Ectodermal cell (in vitro differentiated cells): Measurements from ENCODE around the gene KDM1B.
"Not testable (repeated sequence)": the region's sequence is repeated elsewhere in the genome, so short reads cannot be mapped to it uniquely, and the experiment has no call there.

Experiments
- H3K27ac ChIP-seq: 2 replicates; pipeline ENCODE4 v1.7.0; 2013; ENCODE audit warnings: mild to moderate bottlenecking, low read depth, low read length; ENCODE audit not compliant: insufficient read depth, poor library complexity, severe bottlenecking
- H3K27me3 ChIP-seq: 2 replicates; pipeline ENCODE4 v1.7.0; 2013; ENCODE audit warnings: mild to moderate bottlenecking, low read length; ENCODE audit not compliant: insufficient read depth, control insufficient read depth, poor library complexity, severe bottlenecking
- H3K36me3 ChIP-seq: one replicate; pipeline ENCODE4 v1.7.0; 2013; ENCODE audit warnings: low read length; ENCODE audit not compliant: control insufficient read depth, insufficient read depth
- H3K4me1 ChIP-seq: one replicate; pipeline ENCODE4 v1.7.0; 2013; ENCODE audit warnings: low read length; ENCODE audit not compliant: control insufficient read depth, insufficient read depth
- H3K4me3 ChIP-seq: 2 replicates; pipeline ENCODE4 v1.7.0; 2013; ENCODE audit warnings: low read depth, low read length, control low read depth; ENCODE audit not compliant: insufficient read depth
- H3K9me3 ChIP-seq: 2 replicates; pipeline ENCODE4 v1.7.0; 2013; ENCODE audit warnings: mild to moderate bottlenecking, low read length, moderate library complexity; ENCODE audit not compliant: control insufficient read depth
- WGBS, 2 experiments: methylation state at CpG; one replicate each; pipeline ENCODE4 v1.1.7; 2013; ENCODE audit warnings: missing lambda C conversion rate in 2 of 2; 5-methylcytosine and 5-hydroxymethylcytosine counted together

Gene KDM1B

DNA sequence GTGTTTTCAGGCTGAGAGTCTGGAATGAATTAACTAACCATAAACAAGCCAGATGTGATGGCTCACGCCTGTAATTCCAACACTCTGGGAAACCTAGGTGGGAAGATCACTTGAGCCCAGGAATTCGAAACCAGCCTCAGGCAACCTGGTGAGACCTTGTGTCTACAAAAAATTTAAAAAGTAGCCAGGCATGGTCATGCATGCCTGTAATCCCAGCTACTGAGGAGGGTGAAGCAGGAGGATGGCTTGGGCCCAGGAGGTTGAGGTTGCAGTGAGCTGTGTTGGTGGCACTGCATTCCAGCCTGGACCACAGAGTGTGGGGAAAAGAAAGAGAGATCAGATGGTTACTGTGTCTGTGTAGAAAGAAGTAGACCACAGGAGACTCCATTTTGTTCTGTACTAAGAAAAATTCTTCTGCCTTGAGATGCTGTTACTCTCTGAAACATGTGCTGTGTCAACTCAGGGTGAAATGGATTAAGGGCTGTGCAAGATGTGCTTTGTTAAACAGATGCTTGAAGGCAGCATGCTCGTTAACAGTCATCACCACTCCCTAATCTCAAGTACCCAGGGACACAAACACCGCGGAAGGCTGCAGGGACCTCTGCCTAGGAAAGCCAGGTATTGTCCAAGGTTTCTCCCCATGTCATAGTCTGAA, 71.4 kb downstream of the KDM1B start:
- peaks cover 22% of the 10 kb centered on the region for H3K36me3 ChIP-seq
- not testable (repeated sequence) for H3K9me3 ChIP-seq, H3K27me3 ChIP-seq, H3K27ac ChIP-seq, H3K4me1 ChIP-seq, H3K4me3 ChIP-seq
- 86 to 97% methylated on average over 5 of the region's 5 CpGs for WGBS, 2 experiments

DNA sequence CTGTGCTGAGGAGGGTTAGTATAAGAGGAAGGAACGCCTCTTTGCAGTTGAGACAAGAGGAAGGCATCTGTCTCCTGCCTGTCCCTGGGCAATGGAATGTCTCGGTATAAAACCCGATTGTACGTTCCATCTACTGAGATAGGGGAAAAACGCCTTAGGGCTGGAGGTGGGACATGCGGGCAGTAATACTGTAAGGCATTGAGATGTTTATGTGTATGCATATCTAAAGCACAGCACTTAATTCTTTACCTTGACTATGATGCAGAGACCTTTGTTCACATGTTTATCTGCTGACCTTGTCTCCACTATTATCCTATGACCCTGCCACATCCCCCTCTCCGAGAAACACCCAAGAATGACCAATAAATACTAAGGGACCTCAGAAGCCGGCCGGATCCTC, 71.9 kb downstream of the KDM1B start:
- peaks cover 26% of the 10 kb centered on the region for H3K36me3 ChIP-seq

DNA sequence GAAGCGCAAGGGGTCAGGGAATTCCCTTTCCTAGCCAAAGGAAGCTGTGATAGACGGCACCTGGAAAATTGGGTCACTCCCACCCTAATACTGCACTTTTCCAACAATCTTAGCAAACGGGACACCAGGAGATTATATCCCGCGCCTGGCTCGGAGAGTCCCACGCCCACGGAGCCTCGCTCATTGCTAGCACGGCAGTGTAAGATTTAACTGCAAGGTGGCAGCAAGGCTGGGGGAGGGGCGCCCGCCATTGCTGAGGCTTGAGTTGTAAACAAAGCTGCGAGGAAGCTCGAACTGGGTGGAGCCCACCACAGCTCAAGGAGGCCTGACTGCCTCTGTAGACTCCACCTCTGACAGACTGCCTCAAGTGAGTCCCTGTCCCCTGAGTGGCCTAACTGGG, 73.4 kb downstream of the KDM1B start:
- not testable (repeated sequence) for H3K9me3 ChIP-seq, H3K27me3 ChIP-seq, H3K27ac ChIP-seq, H3K4me3 ChIP-seq, H3K4me1 ChIP-seq
- 97% methylated on average over 14 of the region's 14 CpGs for WGBS, 2 experiments
- H3K36me3 ChIP-seq: peaks cover 31% of the 10 kb centered on the region

More for the DNA sequence above, 71.9 kb downstream of the KDM1B start:
- H3K27me3 ChIP-seq, H3K4me3 ChIP-seq, H3K4me1 ChIP-seq, H3K27ac ChIP-seq, H3K9me3 ChIP-seq: not testable (repeated sequence)
- WGBS, 2 experiments: 94 to 97% methylated on average over 9 of the region's 9 CpGs

DNA sequence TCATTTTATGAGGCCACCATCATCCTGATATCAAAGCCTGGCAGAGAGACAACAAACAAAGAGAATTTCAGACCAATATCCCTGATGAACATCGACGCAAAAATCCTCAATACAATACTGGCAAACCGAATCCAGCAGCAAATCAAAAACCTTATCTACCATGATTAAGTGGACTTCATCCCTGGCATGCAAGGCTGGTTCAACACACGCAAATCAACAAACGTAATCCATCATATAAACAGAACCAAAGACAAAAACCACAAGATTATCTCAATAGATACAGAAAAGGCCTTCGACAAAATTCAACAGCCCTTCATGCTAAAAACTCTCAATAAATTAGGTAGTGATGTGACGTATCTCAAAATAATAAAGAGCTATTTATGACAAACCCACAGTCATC, 76.6 kb downstream of the KDM1B start:
- peaks cover 50% of the 10 kb centered on the region for H3K36me3 ChIP-seq

GRCh38 chr6:18233770-18234169, 78.5 kb downstream of the KDM1B start:
- H3K27ac ChIP-seq, H3K4me1 ChIP-seq, H3K4me3 ChIP-seq, H3K27me3 ChIP-seq, H3K9me3 ChIP-seq: not testable (repeated sequence)
- peaks cover 55% of the 10 kb centered on the region for H3K36me3 ChIP-seq
- 87 to 97% methylated on average over 2 to 3 of the region's 4 CpGs for WGBS, 2 experiments

More for the DNA sequence above, 76.6 kb downstream of the KDM1B start:
- H3K4me3 ChIP-seq, H3K9me3 ChIP-seq, H3K27ac ChIP-seq, H3K4me1 ChIP-seq, H3K27me3 ChIP-seq: not testable (repeated sequence)
- WGBS, 2 experiments: 97 to 99% methylated on average over 7 of the region's 7 CpGs

GRCh38 chr6:18234564-18234963, 79.3 kb downstream of the KDM1B start:
- peaks cover 57% of the 10 kb centered on the region for H3K36me3 ChIP-seq
- no peak overlapping the region for H3K4me3 ChIP-seq

GRCh38 chr6:18235524-18235923, 80.3 kb downstream of the KDM1B start:
- no peaks in the 10 kb centered on the region for H3K27me3 ChIP-seq
- WGBS, 2 experiments: 94 to 98% methylated on average over 3 of the region's 3 CpGs
- peaks cover 64% of the 10 kb centered on the region for H3K36me3 ChIP-seq
- no peaks in the 10 kb centered on the region for H3K4me1 ChIP-seq
- no peaks in the 10 kb centered on the region for H3K9me3 ChIP-seq
- H3K4me3 ChIP-seq: no peak overlapping the region
- no peak overlapping the region for H3K27ac ChIP-seq

More at GRCh38 chr6:18234564-18234963, 79.3 kb downstream of the KDM1B start:
- Histone ChIP-seq H3K27me3 (no peaks in the 10 kb centered on the region), H3K9me3 (no peaks in the 10 kb centered on the region), H3K27ac (no peak overlapping the region), H3K4me1 (no peaks in the 10 kb centered on the region)
- WGBS, 2 experiments: 98% methylated on average over 1 of the region's 1 CpG

DNA sequence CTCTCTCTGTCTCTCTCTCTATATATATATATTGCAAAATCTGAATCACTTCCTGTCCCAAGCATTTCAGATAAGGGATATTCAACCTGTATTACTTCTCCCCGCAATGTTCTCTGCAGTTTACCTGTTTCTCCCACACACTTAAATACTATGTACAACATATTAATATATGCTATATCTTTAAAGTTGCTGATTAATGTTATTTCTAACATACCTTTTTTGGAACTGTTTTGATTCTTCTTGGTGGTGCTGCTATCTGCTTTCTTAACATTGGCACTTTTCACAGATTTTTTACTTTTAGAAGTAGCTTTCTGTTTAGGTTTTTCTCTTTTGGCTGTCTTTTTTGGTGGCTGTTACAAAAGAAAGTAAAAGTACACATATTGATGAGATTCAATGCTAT, 81.9 kb downstream of the KDM1B start:
- Histone ChIP-seq H3K9me3 (no peaks in the 10 kb centered on the region), H3K27ac (no peak overlapping the region), H3K27me3 (no peaks in the 10 kb centered on the region), H3K4me3 (no peak overlapping the region), H3K4me1 (no peaks in the 10 kb centered on the region), H3K36me3 (peaks cover 65% of the 10 kb centered on the region)
- 80% methylated on average over 1 of the region's 1 CpG; no CpG with 5 or more reads in 1 of the 2 experiments for WGBS, 2 experiments

DNA sequence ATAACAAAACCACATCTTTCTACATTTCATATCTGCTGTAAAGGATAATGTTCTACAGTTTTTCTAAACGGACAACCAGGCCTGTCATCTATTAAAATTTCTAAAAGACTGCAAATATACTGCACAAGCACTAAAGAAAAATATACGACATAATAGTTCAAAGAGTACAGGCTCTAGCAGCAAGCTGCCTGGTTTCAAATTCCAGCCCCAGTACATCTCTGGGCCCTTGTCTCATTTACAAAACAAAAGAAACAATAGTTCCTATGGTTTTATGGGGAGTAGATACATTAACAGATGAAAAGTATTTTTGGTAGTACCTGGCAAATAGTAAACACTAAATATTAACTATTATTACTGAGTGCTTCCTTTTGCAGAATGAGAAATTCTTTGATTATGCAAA, 85.0 kb downstream of the KDM1B start:
- WGBS, 2 experiments: 86 to 90% methylated on average over 2 of the region's 2 CpGs
- Histone ChIP-seq H3K36me3 (peaks cover 64% of the 10 kb centered on the region), H3K27ac (no peak overlapping the region), H3K27me3 (no peaks in the 10 kb centered on the region), H3K9me3 (no peaks in the 10 kb centered on the region), H3K4me3 (no peak overlapping the region), H3K4me1 (no peaks in the 10 kb centered on the region)

DNA sequence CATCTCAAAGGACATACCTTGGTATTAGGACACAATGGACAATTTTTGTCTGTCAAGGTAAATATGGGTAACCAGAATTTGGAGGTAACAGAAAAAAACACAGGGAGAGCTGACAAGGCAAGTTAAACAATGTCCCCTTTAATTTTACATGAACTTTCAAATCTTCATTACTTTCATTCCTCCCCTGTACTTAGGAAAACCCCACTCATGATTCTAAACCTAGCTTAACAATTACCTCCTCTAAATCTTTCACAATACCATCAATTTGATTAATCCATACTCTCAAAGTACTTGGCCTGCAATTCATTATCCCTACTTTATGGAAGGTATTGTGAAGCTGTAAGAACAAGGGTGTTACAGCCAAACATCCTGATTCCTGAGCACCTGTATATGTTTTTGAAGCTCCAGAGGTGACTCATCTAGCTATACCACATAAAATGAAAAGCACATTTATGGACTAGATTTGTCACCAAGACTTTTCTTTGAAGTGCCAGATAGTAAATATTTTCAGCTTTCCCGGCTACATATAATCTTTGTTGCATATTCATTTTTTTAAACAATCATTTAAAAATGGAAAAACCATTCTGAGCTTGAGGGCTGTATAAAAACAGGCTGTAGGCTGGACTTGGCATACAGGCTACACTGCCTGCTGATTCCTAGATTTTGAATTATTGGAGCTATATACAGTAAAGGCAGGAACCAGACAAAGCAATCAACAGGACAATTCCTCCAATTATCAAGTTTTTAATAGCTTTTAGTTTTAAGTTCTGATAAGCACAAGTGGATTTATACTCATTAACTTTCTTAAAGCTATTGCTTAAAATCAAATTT, 86.2 kb downstream of the KDM1B start:
- Histone ChIP-seq H3K4me3 (no peak overlapping the region), H3K27ac (no peak overlapping the region), H3K27me3 (no peaks in the 10 kb centered on the region), H3K9me3 (no peaks in the 10 kb centered on the region), H3K36me3 (peaks cover 60% of the 10 kb centered on the region), H3K4me1 (no peaks in the 10 kb centered on the region)
- 88% methylated on average over 1 of the region's 1 CpG; no CpG with 5 or more reads in 1 of the 2 experiments for WGBS, 2 experiments
